T-cell (primary cell): ENCODE data around the gene LRP5. TPM values are rescaled to one million over a fixed set of nuclear protein-coding genes. Genes with fewer than 3 reads are reported as not detected.

Experiments used
- ATAC-seq, 4 experiments: fragments of 200-7000 bp in 3 of 4; fragments of 150-1000 bp in 1 of 4; cut with Tn5 transposase; replicated peaks in 1 of 4; 1 replicate in 3 of 4; 2 replicates in 1 of 4; pipeline ENCODE4 v1.10.0; 2021; ENCODE audit warnings: moderate library complexity in 3 of 4, mild to moderate bottlenecking in 2 of 4, moderate number of reproducible peaks in 1 of 4
- CTCF ChIA-PET, 2 donors: fragments of 300-600 bp; sonication (Branson Sonifier 250); formaldehyde crosslinking; loops; one replicate each; lab custom pipeline; 2022; ENCODE audit warnings: antibody characterized with exemption in 2 of 2; lab: Charles Lee
- POLR2A ChIA-PET, 2 donors: fragments of 300-600 bp; sonication (Branson Sonifier 250); formaldehyde crosslinking; loops; one replicate each; lab custom pipeline; 2022; ENCODE audit warnings: antibody characterized with exemption in 2 of 2; lab: Charles Lee
- DNase-seq, 35 experiments: peaks; one replicate each; pipeline versions ENCODE4 v3.0.0 to v3.0.0-alpha.2; 2013 to 2023
- H3K27ac ChIP-seq: one replicate; pipeline ENCODE4 v1.5.1; 2013; ENCODE audit warnings: low read length
- H3K27me3 ChIP-seq, 2 experiments: replicated peaks in 1 of 2; 1 replicate in 1 of 2; 2 replicates in 1 of 2; pipeline versions ENCODE4 v1.6.1 to v1.7.0; 2013; ENCODE audit warnings: low read length in 1 of 2, mixed read lengths in 1 of 2; ENCODE audit not compliant: control insufficient read depth in 2 of 2, insufficient read depth in 2 of 2; ENCODE audit errors: extremely low read depth in 1 of 2
- H3K36me3 ChIP-seq, 2 donors: 1 replicate in 1 of 2; 2 replicates in 1 of 2; pipeline versions ENCODE4 v1.6.1 to v1.7.0; 2013; ENCODE audit warnings: low read length in 1 of 2; ENCODE audit not compliant: control insufficient read depth in 2 of 2, insufficient read depth in 1 of 2; ENCODE audit errors: extremely low read depth in 1 of 2
- H3K4me1 ChIP-seq, 2 experiments: 1 replicate in 1 of 2; 2 replicates in 1 of 2; pipeline versions ENCODE4 v1.6.1 to v1.7.0; 2013; ENCODE audit warnings: low read length in 2 of 2, mixed read lengths in 1 of 2; ENCODE audit not compliant: insufficient read depth in 2 of 2, control insufficient read depth in 1 of 2; ENCODE audit errors: extremely low read depth in 1 of 2
- H3K4me3 ChIP-seq, 2 donors: 1 replicate in 1 of 2; 2 replicates in 1 of 2; pipeline versions ENCODE4 v1.5.1 to v1.7.0; 2013; ENCODE audit warnings: mild to moderate bottlenecking in 2 of 2, low read length in 1 of 2, moderate library complexity in 1 of 2; ENCODE audit not compliant: control insufficient read depth in 1 of 2; ENCODE audit errors: extremely low read depth in 1 of 2
- H3K9me3 ChIP-seq: 2 replicates; pipeline ENCODE4 v1.7.0; 2013
- H3K27ac Mint-ChIP-seq, 2 donors: one replicate each; pipeline ENCODE4 v1.8.0; 2020 to 2021; ENCODE audit warnings: mild to moderate bottlenecking in 2 of 2, mixed read lengths in 2 of 2
- H3K27me3 Mint-ChIP-seq, 2 donors: one replicate each; pipeline ENCODE4 v1.8.0; 2021 to 2022; ENCODE audit warnings: mixed read lengths in 2 of 2
- H3K36me3 Mint-ChIP-seq: one replicate; pipeline ENCODE4 v1.8.0; 2021; ENCODE audit warnings: mixed read lengths
- H3K4me1 Mint-ChIP-seq, 3 donors: one replicate each; pipeline ENCODE4 v1.8.0; 2020 to 2022; ENCODE audit warnings: mixed read lengths in 3 of 3, mild to moderate bottlenecking in 1 of 3
- H3K4me3 Mint-ChIP-seq, 3 donors: one replicate each; pipeline ENCODE4 v1.8.0; 2020 to 2022; ENCODE audit warnings: mild to moderate bottlenecking in 3 of 3, mixed read lengths in 3 of 3, moderate library complexity in 3 of 3
- H3K9me3 Mint-ChIP-seq, 3 donors: one replicate each; pipeline ENCODE4 v1.8.0; 2020 to 2022; ENCODE audit warnings: mixed read lengths in 3 of 3
- WGBS: methylation state at CpG from one replicate; pipeline ENCODE4 v1.1.5; 2013; ENCODE audit warnings: missing lambda C conversion rate; ENCODE audit not compliant: insufficient coverage; 5-methylcytosine and 5-hydroxymethylcytosine counted together
- total RNA-seq, 35 experiments: library from RNA in 6 of 35; stranded (reverse) in 6 of 35; fragments of 120-200 nt in 1 of 35; gene quantifications; one replicate each; pipeline versions ENCODE4 v1.2.1 to v1.2.4 and lab custom pipeline; 2013 to 2026

The LRP5 gene
- total RNA-seq, 5 donors from 2014 or later (not counting 1 experiment from before 2014, with no cell fraction given): 1.8 to 11.3 (median 7.0) TPM

DNA sequence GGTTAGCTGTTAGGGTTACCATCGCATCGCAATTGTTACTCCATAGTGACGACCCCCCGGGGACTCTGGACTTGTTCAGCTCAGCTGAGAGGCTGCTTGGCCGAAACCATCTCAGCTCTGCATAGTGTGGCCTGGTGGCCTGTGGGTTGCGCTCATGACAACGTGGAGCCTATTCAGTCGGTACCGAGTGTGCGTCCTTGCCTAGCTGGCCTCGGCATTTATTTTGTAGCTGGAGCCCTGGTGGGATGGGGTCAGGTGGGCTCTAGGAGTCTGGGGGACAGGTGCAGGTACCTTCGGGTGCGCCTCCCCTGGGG lies 13.5 kb downstream of the LRP5 start:
- H3K4me3 Mint-ChIP-seq: no peak overlapping the region
- no peaks in the 10 kb centered on the region for H3K36me3 ChIP-seq
- WGBS: 92% methylated on average over 13 of the region's 13 CpGs
- peaks cover 4 to 10% of the 10 kb centered on the region in 2 donors for H3K27me3 Mint-ChIP-seq
- H3K27me3 ChIP-seq: peaks cover 0 to 66% of the 10 kb centered on the region in 2 experiments
- CTCF ChIA-PET: no interaction called here
- no peaks in the 10 kb centered on the region for H3K9me3 ChIP-seq
- H3K27ac Mint-ChIP-seq: no peak overlapping the region
- H3K36me3 Mint-ChIP-seq: no peaks in the 10 kb centered on the region
- peaks cover 36 to 40% (median 36%) of the 10 kb centered on the region in 3 donors for H3K4me1 Mint-ChIP-seq
- POLR2A ChIA-PET: no interaction called here
- H3K27ac ChIP-seq: no peak overlapping the region
- no peaks in the 10 kb centered on the region for H3K9me3 Mint-ChIP-seq
- H3K4me1 ChIP-seq: peaks cover 32 to 42% of the 10 kb centered on the region in 2 experiments
- DNase-seq: no peak
- no peak for ATAC-seq
- H3K4me3 ChIP-seq: no peak overlapping the region

DNA sequence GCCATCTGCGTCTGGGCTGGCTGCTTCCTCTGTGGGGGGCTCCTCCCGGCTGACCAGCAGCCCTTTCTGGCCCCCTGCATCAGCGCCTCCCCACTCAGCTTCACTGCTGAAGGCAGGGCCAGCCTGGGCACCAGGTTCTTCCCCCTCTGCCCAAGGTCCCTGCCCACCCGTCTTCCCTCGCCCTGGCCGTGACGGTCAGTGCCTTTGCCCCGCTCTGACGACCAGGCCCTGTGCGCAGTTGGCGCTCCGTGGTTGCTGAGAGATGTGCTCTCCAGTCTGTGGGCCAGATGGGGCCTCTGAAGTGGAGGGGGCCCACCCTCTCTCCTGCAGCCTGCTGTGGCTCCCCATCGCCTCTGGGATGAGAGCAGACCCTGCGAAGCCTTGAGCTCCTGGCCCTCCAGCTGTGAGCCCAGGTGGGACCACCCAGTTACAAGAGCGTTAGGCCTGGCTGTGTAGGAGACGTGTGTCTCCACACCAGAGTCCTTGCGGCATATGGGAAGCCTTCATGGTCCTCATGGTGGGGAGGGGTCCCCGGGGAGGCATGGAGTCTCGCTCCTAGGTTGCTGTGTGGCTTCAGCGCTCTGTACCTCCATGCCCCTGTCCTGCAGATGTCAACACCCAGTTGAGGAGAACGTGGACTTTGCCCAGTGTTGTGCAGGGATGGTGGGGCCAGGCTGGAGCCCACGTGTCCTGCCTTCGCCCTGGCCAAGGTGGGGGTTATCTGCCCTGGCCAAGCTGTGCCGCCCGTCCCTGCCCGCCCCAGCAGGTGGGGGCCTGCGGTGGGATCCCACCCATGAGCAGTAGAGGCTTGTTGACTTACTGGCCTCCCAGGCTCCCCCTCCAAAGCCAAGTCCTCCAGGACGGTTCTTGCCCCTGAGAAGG lies 14.2 kb downstream of the LRP5 start:
- H3K4me3 Mint-ChIP-seq: no peak overlapping the region
- ATAC-seq (no peak), DNase-seq (no peak)
- H3K9me3 Mint-ChIP-seq: no peaks in the 10 kb centered on the region
- no peak overlapping the region for H3K4me3 ChIP-seq
- no peaks in the 10 kb centered on the region for H3K36me3 ChIP-seq
- H3K27ac ChIP-seq: no peak overlapping the region
- ChIA-PET CTCF (no interaction called here), POLR2A (interaction anchor here in 1 of 2 donors (0.5 kb wide), 1 partner anchor 703 kb away, joined by 3 read pairs; no protein-coding TSS in a partner anchor)
- peaks cover 0 to 62% of the 10 kb centered on the region in 2 experiments for H3K27me3 ChIP-seq
- peaks cover 38 to 49% of the 10 kb centered on the region in 2 experiments for H3K4me1 ChIP-seq
- H3K9me3 ChIP-seq: no peaks in the 10 kb centered on the region
- no peaks in the 10 kb centered on the region for H3K36me3 Mint-ChIP-seq
- H3K27me3 Mint-ChIP-seq: peaks cover 4 to 10% of the 10 kb centered on the region in 2 donors
- no peak overlapping the region for H3K27ac Mint-ChIP-seq
- 91% methylated on average over 25 of the region's 28 CpGs for WGBS
- peaks cover 43 to 47% (median 44%) of the 10 kb centered on the region in 3 donors for H3K4me1 Mint-ChIP-seq

DNA sequence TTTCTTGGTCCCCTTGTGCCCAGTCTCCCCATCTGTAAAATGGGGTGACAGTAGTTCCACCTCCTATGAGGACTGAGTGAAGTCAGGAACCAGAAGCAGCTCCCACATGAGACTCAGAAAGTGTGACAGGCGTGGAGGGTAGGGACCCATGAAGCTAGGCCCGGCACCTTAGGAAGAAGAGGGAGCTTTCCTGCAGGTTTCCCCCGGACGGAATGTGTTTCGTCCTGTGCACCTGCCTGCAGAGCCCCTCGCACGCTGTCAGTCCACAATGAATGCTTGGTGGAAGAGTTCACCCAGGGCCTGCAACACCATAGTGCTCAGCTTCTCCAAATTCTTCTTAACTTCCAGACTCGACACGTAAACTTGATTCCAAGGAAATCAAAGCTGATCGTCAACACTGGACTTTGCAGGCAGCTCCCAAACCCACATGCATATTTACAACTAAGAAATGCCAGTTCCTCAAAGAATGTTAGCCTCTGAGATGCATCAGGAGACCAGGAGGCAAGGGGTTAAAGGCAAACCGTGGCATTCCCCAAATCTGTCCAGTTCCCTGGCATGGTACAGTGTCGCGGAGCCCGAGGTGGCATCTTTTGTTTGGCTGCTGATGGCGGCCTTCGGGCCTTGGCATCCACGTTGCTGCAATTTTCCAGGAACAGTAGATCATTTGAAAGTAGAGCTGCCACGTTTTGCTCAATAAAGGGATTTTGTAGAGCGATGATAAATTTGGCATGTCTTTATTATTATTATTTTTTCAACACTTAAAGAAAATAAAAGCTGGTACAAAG lies 15.4 kb downstream of the LRP5 start:
- ChIA-PET CTCF (no interaction called here), POLR2A (no interaction called here)
- Histone ChIP-seq H3K4me3 (peak overlapping the region in 1 of 2 donors; percentile 50), H3K4me1 (peaks cover 49 to 60% of the 10 kb centered on the region in 2 experiments), H3K27me3 (peaks cover 0 to 51% of the 10 kb centered on the region in 2 experiments), H3K27ac (no peak overlapping the region), H3K9me3 (no peaks in the 10 kb centered on the region), H3K36me3 (no peaks in the 10 kb centered on the region)
- H3K4me1 Mint-ChIP-seq: peaks cover 53 to 56% (median 55%) of the 10 kb centered on the region in 3 donors
- DNase-seq (no peak), ATAC-seq (no peak)
- WGBS: 81% methylated on average over 14 of the region's 19 CpGs
- H3K9me3 Mint-ChIP-seq: no peaks in the 10 kb centered on the region
- H3K4me3 Mint-ChIP-seq: peak overlapping the region in 1 of 3 donors; percentile 81
- peaks cover 0 to 3% of the 10 kb centered on the region in 2 donors for H3K27me3 Mint-ChIP-seq
- H3K27ac Mint-ChIP-seq: no peak overlapping the region
- H3K36me3 Mint-ChIP-seq: no peaks in the 10 kb centered on the region

DNA sequence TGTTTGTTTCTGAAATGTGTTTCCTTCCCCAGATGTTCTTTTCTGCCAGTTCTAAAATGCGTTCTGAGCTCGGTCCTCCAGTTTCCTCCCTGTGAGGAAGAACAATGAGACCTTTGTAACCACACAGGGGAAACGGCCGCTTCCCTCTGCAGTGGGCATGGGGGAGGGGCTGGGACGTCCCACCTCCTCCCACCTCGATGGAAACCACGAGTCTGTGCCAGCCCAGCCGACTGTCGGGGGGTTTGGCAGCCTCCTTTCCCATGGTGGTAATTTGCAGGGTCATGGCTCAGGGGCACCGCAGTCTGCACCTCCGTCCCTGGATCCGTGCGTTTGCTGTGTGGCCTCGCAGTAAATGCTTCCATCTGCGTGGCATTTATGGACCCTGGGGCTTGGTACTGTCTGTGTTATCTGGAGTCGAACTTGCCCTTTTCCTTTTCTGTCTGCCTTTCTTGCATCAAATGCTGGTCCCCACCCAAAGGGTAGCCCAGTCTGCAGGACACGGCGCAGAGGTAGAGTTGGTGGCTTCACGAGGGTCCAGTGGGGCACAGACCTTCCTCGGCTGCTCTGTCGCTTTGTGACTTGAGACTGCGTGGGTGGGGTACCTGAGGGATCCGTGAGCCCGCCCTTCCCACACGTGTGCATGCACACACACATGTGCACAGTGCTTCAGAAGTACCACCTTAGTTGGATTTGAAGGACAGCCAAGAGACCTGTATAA lies 16.1 kb downstream of the LRP5 start:
- 47% methylated on average over 16 of the region's 25 CpGs for WGBS
- H3K9me3 Mint-ChIP-seq: no peaks in the 10 kb centered on the region
- Histone ChIP-seq H3K9me3 (no peaks in the 10 kb centered on the region), H3K4me1 (peaks cover 52 to 60% of the 10 kb centered on the region in 2 experiments), H3K27me3 (peaks cover 0 to 47% of the 10 kb centered on the region in 2 experiments), H3K4me3 (peak overlapping the region in 1 of 2 donors; percentile 50), H3K27ac (no peak overlapping the region), H3K36me3 (no peaks in the 10 kb centered on the region)
- POLR2A ChIA-PET: no interaction called here
- H3K4me3 Mint-ChIP-seq: peak overlapping the region in 1 of 3 donors; percentile 81
- ATAC-seq: peak in 3 of 4 experiments; percentile 45 to 66 (median 51)
- CTCF ChIA-PET: no interaction called here
- no peak overlapping the region for H3K27ac Mint-ChIP-seq
- peak in 11 of 35 experiments; percentile 8 to 38 (median 27) for DNase-seq
- H3K36me3 Mint-ChIP-seq: no peaks in the 10 kb centered on the region
- H3K27me3 Mint-ChIP-seq: peaks cover 0 to 3% of the 10 kb centered on the region in 2 donors
- peaks cover 58 to 62% (median 60%) of the 10 kb centered on the region in 3 donors for H3K4me1 Mint-ChIP-seq

DNA sequence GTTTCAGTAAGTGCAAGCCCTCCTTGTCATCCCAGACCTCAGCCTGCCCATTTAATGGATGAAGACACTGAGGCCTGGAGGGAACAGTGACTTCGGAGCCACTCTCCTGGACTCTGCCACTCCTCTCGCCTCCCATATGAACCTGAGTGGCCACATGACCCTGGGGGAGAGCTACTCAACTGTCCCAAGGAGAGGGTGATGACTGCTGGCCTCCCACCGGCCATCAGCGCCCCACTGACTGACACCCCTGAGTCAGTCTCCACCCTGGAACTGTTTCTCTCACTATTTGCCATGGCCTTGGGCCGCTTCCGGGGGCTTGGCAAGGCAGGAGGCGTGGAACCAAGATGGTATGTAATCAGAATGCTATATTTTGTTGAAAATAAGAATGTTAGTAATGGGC lies 17.1 kb downstream of the LRP5 start:
- POLR2A ChIA-PET: no interaction called here
- WGBS: 90% methylated on average over 2 of the region's 7 CpGs
- no peaks in the 10 kb centered on the region for H3K36me3 ChIP-seq
- Mint-ChIP-seq H3K4me1 (peaks cover 60 to 64% (median 61%) of the 10 kb centered on the region in 3 donors), H3K27ac (no peak overlapping the region), H3K27me3 (peaks cover 0 to 3% of the 10 kb centered on the region in 2 donors), H3K9me3 (no peaks in the 10 kb centered on the region), H3K4me3 (peak overlapping the region in 1 of 3 donors; percentile 81), H3K36me3 (no peaks in the 10 kb centered on the region)
- peaks cover 0 to 40% of the 10 kb centered on the region in 2 experiments for H3K27me3 ChIP-seq
- ATAC-seq: no peak
- H3K9me3 ChIP-seq: no peaks in the 10 kb centered on the region
- CTCF ChIA-PET: no interaction called here
- peaks cover 52 to 60% of the 10 kb centered on the region in 2 experiments for H3K4me1 ChIP-seq
- no peak overlapping the region for H3K27ac ChIP-seq
- no peak overlapping the region for H3K4me3 ChIP-seq
- no peak for DNase-seq
